Kidney (tissue), 14 donors: ENCODE results near the gene ACAD11. TPM values are rescaled to one million over a fixed set of nuclear protein-coding genes. Genes with fewer than 3 reads are reported as not detected.

ENCODE experiments used
- DNase-seq, 5 donors: peaks; one replicate each; pipeline ENCODE4 v3.0.0-alpha.2; 2013 to 2020
- FAIRE-seq: peaks from 2 replicates; lab custom pipeline; 2012; peaks lifted over from hg19 to GRCh38; lab: Jason Lieb, UNC
- H3K27ac ChIP-seq, 2 donors: one replicate each; pipeline ENCODE4 v1.7.0; 2013; ENCODE audit warnings: low read depth in 2 of 2, low read length in 2 of 2, inconsistent platforms in 1 of 2
- H3K27me3 ChIP-seq: one replicate; pipeline ENCODE4 v1.7.1; 2013; ENCODE audit warnings: low read length, inconsistent platforms; ENCODE audit not compliant: control insufficient read depth, insufficient read depth
- H3K36me3 ChIP-seq, 3 donors: one replicate each; pipeline versions ENCODE4 v1.7.0 to v1.7.1; 2013; ENCODE audit warnings: low read length in 3 of 3, control low read depth in 1 of 3, inconsistent platforms in 1 of 3; ENCODE audit not compliant: insufficient read depth in 3 of 3, control insufficient read depth in 2 of 3
- H3K4me1 ChIP-seq, 3 donors: one replicate each; pipeline versions ENCODE4 v1.7.0 to v1.7.1; 2013; ENCODE audit warnings: low read length in 3 of 3, inconsistent platforms in 1 of 3, low read depth in 1 of 3; ENCODE audit not compliant: control insufficient read depth in 2 of 3, insufficient read depth in 2 of 3
- H3K4me3 ChIP-seq, 3 donors: one replicate each; pipeline versions ENCODE4 v1.7.0 to v1.8.1; 2013; ENCODE audit warnings: low read length in 3 of 3, control low read depth in 1 of 3, inconsistent platforms in 1 of 3
- H3K9ac ChIP-seq, 3 donors: one replicate each; pipeline versions ENCODE4 v1.7.0 to v1.7.1; 2013; ENCODE audit warnings: low read length in 3 of 3, control low read depth in 1 of 3, inconsistent platforms in 1 of 3
- H3K9me3 ChIP-seq, 3 donors: one replicate each; pipeline versions ENCODE4 v1.7.0 to v1.7.1; 2013; ENCODE audit warnings: low read length in 3 of 3, control low read depth in 1 of 3, inconsistent platforms in 1 of 3; ENCODE audit not compliant: control insufficient read depth in 2 of 3, insufficient read depth in 1 of 3
- intact Hi-C: fragments of 100-400 bp; cut with DNase I; formaldehyde crosslinking; loops from one replicate; pipeline ENCODE4 v1.11.1; 2022
- polyA plus RNA-seq: library from polyadenylated mRNA; stranded (reverse); fragments of 350-450 nt; fragmentation: Illumina TruSeq; extraction: RNeasy Lipid Tissue Mini Kit (QIAGEN cat#74804); gene quantifications from one replicate; pipeline ENCODE4 v1.2.3, GENCODE V29; 2014; ENCODE audit warnings: low read depth, low replicate concordance; ENCODE audit not compliant: insufficient read depth
- total RNA-seq: library from RNA; stranded (reverse); fragmentation: NEBNext Ultra II Directional; extraction: Animal tissue kit (Norgen Biotek cat#: 25700); gene quantifications from one replicate; pipeline ENCODE4 v1.2.1, GENCODE V29; 2021
- TF ChIP-seq, protein P1 (sequence below): IDR thresholded peaks from 3 replicates; pipeline ENCODE4 v1.5.1; 2012; ENCODE audit warnings: mild to moderate bottlenecking, moderate library complexity, borderline replicate concordance; ENCODE audit not compliant: insufficient read depth; ENCODE audit errors: extremely low read depth
- donor health status: control.
- donor health status: control.
- donor health status: control.
- donor health status: control.
- donor health status: control.
- donor health status: DM: yes; HTN: yes; CAD: no.
- donor health status: Normal renal cell carcinoma (clear cell type).

ACAD11 gene
- total and polyA plus RNA-seq, 2 donors from 2014 or later = 21.4 to 47.7 TPM

DNA sequence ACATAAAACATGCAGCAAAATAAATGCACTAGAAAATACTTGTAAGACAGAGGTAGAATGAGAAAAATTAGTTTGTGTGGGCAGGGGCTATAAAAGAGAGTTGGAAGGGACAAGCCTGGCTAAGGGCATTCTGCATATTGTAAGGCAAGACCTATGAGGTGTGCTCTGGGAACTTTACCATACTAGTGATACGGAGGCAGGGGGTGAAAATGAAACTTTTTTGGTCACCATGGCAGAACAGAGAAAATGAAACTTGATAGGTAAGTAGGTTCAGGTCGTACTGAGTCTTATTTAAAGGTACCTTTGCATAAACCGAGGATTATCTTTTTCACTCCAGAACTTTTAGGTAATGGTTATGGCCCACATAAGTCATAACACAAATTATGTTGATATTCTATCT, 137.3 kb downstream of the ACAD11 start:
- Histone ChIP-seq H3K4me3 (no peak overlapping the region), H3K27ac (no peak overlapping the region), H3K4me1 (no peaks in the 10 kb centered on the region), H3K36me3 (peaks cover 7 to 25% (median 19%) of the 10 kb centered on the region in 3 donors), H3K9ac (no peak overlapping the region), H3K9me3 (no peaks in the 10 kb centered on the region), H3K27me3 (no peaks in the 10 kb centered on the region)
- TF ChIP-seq, protein P1, sequence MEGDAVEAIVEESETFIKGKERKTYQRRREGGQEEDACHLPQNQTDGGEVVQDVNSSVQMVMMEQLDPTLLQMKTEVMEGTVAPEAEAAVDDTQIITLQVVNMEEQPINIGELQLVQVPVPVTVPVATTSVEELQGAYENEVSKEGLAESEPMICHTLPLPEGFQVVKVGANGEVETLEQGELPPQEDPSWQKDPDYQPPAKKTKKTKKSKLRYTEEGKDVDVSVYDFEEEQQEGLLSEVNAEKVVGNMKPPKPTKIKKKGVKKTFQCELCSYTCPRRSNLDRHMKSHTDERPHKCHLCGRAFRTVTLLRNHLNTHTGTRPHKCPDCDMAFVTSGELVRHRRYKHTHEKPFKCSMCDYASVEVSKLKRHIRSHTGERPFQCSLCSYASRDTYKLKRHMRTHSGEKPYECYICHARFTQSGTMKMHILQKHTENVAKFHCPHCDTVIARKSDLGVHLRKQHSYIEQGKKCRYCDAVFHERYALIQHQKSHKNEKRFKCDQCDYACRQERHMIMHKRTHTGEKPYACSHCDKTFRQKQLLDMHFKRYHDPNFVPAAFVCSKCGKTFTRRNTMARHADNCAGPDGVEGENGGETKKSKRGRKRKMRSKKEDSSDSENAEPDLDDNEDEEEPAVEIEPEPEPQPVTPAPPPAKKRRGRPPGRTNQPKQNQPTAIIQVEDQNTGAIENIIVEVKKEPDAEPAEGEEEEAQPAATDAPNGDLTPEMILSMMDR = no peak
- FAIRE-seq = no peak
- DNase-seq = no peak
- intact Hi-C loops = no loop called here

DNA sequence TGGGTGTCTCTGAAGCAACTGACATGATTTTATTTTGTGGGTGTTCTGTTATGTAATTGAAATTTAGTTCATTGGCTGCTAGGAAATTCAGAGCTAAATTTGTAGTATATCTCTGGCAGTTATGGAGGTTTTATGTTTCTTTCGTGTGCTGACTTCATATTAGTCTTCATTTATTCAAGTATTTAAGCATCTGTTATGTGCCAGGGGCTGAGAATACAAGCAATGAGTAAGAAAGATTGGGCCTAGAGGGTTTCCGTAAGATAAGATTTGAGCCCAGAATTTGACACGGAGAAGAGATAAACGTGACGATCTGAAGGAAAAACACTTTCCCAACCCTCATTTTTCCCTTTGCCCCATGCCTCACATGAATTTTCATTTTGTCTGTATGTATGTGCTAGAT, 137.7 kb downstream of the ACAD11 start:
- Histone ChIP-seq H3K4me3 (no peak overlapping the region), H3K27ac (no peak overlapping the region), H3K9me3 (no peaks in the 10 kb centered on the region), H3K9ac (no peak overlapping the region), H3K36me3 (peaks cover 7 to 27% (median 23%) of the 10 kb centered on the region in 3 donors), H3K27me3 (no peaks in the 10 kb centered on the region), H3K4me1 (no peaks in the 10 kb centered on the region)
- intact Hi-C loops = no loop called here
- DNase-seq (no peak), FAIRE-seq (no peak)
- TF ChIP-seq, protein P1 = no peak

- no peak overlapping the region for H3K4me3 ChIP-seq
- H3K9me3 ChIP-seq = no peaks in the 10 kb centered on the region
- H3K9ac ChIP-seq = no peak overlapping the region
- peaks cover 5 to 23% (median 23%) of the 10 kb centered on the region in 3 donors for H3K36me3 ChIP-seq
- FAIRE-seq = no peak
- no peak overlapping the region for H3K27ac ChIP-seq
- no peaks in the 10 kb centered on the region for H3K4me1 ChIP-seq
- no peaks in the 10 kb centered on the region for H3K27me3 ChIP-seq
- intact Hi-C loops = no loop called here
- DNase-seq = no peak
- TF ChIP-seq, protein P1 = no peak
Measured at GRCh38 chr3:132519914-132520313, 139.7 kb downstream of the ACAD11 start.

DNA sequence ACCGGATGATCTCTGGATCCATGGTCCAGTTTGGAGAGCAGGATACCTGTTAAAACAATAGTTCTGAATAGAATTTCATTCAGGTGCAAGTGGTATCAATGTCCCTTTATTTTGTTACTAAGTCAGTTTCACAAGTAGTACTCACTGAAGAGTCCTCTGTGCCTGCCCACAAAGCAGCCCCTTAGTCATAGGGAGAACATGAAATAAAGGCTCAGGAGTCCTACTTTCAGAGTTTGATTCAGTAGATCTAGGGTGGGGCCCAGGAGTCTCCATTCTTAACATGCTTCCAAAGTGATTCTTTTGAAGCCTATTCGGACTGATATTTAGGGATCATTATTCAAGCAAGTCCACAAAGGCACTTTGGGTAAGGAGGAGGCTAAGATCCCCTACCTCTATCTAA, 142.3 kb downstream of the ACAD11 start:
- intact Hi-C loops = no loop called here
- H3K9me3 ChIP-seq = no peaks in the 10 kb centered on the region
- no peaks in the 10 kb centered on the region for H3K4me1 ChIP-seq
- H3K27me3 ChIP-seq = no peaks in the 10 kb centered on the region
- H3K27ac ChIP-seq = no peak overlapping the region
- DNase-seq (no peak), FAIRE-seq (no peak)
- H3K4me3 ChIP-seq = no peak overlapping the region
- no peak overlapping the region for H3K9ac ChIP-seq
- TF ChIP-seq, protein P1 = no peak
- H3K36me3 ChIP-seq = peaks cover 5 to 37% (median 19%) of the 10 kb centered on the region in 3 donors
